ENCODE data around the gene TNN.

Gene TNN

DNA sequence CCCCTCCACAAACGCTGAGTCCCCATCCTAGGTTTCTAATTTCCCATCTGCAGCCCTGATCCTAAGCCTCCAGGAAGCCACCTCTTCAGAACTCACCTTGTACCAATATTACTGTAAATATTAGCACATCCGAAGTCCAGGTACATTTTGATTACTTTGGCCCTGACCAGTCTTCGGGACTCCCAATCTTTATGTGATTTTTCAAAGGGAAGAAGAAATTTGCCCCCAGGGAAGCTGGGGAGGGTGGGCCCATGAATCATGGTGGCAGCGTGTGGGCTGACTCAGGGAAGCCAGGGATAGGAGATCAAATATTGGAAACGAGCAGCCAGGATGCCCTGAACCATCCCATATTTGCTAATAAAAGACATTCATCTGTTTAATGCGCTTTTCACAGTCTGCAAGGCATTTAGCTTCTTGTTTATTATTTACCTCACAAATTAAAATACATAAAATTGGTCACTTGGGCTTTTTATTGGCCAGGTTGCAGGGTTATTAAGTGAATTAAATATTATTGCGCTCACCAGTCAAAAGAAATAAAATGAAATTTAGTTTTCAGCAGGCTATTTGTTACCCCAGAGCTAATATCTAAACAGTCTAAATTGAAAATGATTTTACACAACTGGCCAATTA, 78.4 kb downstream of the TNN start:
- H3K4me3 ChIP-seq (replicated peaks; ENCODE audit: low read depth, low read length) = no peak overlapping the region
- TF ChIP-seq, protein P1, sequence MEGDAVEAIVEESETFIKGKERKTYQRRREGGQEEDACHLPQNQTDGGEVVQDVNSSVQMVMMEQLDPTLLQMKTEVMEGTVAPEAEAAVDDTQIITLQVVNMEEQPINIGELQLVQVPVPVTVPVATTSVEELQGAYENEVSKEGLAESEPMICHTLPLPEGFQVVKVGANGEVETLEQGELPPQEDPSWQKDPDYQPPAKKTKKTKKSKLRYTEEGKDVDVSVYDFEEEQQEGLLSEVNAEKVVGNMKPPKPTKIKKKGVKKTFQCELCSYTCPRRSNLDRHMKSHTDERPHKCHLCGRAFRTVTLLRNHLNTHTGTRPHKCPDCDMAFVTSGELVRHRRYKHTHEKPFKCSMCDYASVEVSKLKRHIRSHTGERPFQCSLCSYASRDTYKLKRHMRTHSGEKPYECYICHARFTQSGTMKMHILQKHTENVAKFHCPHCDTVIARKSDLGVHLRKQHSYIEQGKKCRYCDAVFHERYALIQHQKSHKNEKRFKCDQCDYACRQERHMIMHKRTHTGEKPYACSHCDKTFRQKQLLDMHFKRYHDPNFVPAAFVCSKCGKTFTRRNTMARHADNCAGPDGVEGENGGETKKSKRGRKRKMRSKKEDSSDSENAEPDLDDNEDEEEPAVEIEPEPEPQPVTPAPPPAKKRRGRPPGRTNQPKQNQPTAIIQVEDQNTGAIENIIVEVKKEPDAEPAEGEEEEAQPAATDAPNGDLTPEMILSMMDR (IDR thresholded peaks at IDR 0.05; ENCODE audit: low read depth, low read length, missing control alignments) = no peak
- DNase-seq (ENCODE audit: extremely low read depth, low read depth) = no peak

DNA sequence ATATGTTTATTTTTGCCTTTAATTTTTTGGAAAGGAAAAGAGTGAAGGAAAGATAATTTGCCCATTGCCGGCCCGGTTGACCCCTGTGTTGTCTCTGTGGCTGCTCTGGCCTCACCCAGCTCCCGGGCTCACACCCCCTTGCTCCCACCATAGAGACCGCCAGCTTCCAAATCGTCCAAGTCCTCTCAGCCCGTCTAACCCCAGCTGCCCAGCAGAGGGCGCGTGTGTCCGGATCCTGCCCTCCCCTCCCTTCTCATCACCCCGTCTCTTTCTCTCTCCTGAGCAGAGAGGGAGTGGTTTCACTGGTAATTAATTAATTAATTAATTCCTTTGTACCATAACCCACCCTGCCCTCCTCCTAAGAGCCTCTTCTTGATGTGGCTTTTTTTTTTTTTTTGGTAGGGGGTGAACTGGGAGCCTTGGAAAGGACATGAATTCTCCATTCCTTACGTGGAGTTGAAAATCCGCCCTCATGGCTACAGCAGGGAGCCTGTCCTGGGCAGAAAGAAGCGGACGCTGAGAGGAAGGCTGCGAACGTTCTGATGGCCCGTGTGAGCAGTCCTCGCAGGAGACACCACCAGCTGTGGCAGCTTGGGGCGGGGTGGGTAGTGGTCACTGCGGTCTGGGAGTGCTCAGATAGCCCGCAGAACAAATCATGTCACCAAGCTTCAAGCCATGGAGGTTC, 79.0 kb downstream of the TNN start:
- DNase-seq (ENCODE audit: extremely low read depth, low read depth) = no peak
- H3K4me3 ChIP-seq (replicated peaks; ENCODE audit: low read depth, low read length) = no peak overlapping the region
- TF ChIP-seq, protein P1 (IDR thresholded peaks at IDR 0.05; ENCODE audit: low read depth, low read length, missing control alignments) = peak; percentile 92

DNA sequence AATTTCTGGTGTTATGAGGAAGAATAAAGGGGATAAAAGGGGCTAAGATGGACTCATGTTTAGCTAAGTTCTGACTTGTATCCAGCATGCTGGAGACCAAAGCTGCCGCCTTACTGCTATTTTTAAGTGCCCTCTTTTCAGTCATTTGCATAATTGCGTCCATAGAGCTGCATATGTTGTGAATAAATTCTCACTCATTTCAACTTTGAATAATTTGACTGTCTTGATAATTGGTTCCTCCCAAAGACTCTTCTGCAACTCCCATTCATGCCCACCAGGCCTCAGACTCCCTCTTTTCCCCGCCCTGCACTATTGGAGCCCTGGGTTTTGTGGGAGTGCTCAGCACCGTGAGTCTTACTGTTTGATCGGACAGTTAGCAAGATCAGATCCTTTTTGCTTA, 79.9 kb downstream of the TNN start:
- no peak for DNase-seq (ENCODE audit: extremely low read depth, low read depth)
- no peak overlapping the region for H3K4me3 ChIP-seq (replicated peaks; ENCODE audit: low read depth, low read length)
- TF ChIP-seq, protein P1 (IDR thresholded peaks at IDR 0.05; ENCODE audit: low read depth, low read length, missing control alignments) = no peak

DNA sequence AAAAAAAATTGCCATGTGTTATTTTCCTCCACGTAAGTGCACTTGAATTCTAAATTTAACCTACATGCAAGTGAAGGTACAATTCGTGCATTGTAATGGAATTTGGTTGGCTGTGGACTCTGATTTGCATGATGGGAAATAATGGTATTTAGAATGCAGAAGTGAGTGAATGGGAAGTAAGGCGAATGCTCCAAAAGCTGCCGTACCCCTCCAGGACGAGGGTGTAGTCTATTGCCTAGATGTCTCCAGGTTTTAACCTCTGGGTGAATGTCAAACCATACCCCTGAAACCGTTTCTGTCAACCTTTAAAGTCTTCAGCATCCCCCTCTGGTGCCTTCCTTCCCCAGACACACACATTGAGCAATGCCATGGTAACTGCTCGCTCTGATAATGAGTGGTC, 80.4 kb downstream of the TNN start:
- no peak overlapping the region for H3K4me3 ChIP-seq (replicated peaks; ENCODE audit: low read depth, low read length)
- no peak for DNase-seq (ENCODE audit: extremely low read depth, low read depth)
- TF ChIP-seq, protein P1 (IDR thresholded peaks at IDR 0.05; ENCODE audit: low read depth, low read length, missing control alignments) = no peak

DNA sequence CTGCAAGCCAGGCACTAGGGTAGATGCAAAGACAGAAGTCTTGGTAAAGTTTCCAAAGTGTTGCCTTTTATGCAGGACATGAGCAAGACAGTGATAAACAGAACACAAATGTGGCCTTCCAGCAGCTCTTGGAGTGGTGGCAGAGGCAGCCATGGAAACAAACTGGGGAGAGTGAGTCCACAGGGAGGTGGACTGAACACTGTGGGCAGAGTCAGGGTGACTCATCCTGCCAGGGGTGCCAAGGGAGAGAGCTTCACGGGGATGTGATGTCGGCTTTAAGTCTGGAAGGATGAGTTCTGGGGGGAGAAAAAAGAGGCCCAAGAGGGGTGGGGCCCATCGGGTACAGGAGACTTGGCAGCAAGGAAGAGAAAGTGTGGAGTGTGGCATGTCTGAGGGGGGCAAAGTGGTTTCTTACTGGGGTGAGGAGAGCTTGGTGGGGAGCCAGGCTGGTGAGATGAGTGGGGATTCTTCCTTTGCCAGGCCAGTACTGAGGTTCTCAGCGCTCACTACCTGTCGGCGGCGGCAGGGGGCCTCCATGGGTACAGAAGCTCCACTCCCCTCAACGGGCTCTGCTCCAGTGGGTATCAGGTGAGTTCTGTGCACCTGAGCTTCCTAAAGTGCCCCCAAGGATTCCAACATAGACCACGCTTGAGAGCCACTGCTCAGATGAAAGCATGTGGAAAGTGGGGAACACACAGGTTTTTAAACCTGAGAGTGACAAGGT, 83.1 kb downstream of the TNN start:
- DNase-seq (ENCODE audit: extremely low read depth, low read depth) = no peak
- TF ChIP-seq, protein P1 (IDR thresholded peaks at IDR 0.05; ENCODE audit: low read depth, low read length, missing control alignments) = no peak
- H3K4me3 ChIP-seq (replicated peaks; ENCODE audit: low read depth, low read length) = no peak overlapping the region

DNA sequence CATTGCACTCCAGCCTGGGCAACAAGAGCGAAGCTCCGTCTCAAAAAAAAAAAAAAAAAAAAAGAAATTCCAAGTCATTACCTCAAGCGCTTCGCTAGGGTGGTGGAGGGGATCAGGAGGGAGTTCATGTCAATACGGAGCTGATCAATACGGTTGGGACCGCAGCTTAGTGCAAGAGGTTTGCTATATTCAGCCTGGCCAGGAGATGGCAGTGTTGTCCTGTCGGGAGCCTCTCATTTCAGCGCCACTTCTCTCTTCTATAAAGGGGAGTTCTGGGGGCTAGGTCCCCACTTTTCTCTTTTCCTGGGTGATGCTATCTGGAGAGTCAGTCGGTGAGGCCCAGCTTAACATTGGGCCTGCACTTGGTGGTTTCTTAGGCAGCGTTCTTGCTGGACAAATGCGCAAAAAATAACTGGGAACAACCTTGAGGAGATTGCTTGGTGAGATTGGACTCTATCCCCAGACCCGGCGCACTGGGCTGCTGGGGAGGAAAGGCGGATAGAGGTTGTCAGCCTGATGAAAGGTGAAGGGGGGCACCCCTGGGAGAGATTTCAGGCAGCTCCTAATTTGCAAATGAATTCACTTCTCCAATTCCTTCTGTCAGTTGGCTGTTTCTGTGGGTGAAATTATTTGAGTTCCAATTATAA, 84.5 kb downstream of the TNN start:
- TF ChIP-seq, protein P1 (IDR thresholded peaks at IDR 0.05; ENCODE audit: low read depth, low read length, missing control alignments) = peak; percentile 82
- DNase-seq (ENCODE audit: extremely low read depth, low read depth) = no peak

More for the DNA sequence above, 84.5 kb downstream of the TNN start:
- H3K4me3 ChIP-seq (replicated peaks; ENCODE audit: low read depth, low read length) = no peak overlapping the region
